ENCODE results near the gene SLC66A1. TPM values are rescaled to one million over a fixed set of nuclear protein-coding genes. Genes with fewer than 3 reads are reported as not detected.
"Not testable (repeated sequence)": the region's sequence is repeated elsewhere in the genome, so short reads cannot be mapped to it uniquely, and the experiment has no call there.

SLC66A1 gene, protein sequence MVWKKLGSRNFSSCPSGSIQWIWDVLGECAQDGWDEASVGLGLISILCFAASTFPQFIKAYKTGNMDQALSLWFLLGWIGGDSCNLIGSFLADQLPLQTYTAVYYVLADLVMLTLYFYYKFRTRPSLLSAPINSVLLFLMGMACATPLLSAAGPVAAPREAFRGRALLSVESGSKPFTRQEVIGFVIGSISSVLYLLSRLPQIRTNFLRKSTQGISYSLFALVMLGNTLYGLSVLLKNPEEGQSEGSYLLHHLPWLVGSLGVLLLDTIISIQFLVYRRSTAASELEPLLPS
- total RNA-seq (1 to 10 TPM; 2.3 to 3.7 TPM), total RNA-seq (0.40 to 12.4 (median 5.9) reads per million in 172 experiments)
- 4.3 TPM for polyA plus RNA-seq (2013, experiment 1 of 2)
- 6.7 TPM for polyA plus RNA-seq (2013, experiment 2 of 2)

DNA sequence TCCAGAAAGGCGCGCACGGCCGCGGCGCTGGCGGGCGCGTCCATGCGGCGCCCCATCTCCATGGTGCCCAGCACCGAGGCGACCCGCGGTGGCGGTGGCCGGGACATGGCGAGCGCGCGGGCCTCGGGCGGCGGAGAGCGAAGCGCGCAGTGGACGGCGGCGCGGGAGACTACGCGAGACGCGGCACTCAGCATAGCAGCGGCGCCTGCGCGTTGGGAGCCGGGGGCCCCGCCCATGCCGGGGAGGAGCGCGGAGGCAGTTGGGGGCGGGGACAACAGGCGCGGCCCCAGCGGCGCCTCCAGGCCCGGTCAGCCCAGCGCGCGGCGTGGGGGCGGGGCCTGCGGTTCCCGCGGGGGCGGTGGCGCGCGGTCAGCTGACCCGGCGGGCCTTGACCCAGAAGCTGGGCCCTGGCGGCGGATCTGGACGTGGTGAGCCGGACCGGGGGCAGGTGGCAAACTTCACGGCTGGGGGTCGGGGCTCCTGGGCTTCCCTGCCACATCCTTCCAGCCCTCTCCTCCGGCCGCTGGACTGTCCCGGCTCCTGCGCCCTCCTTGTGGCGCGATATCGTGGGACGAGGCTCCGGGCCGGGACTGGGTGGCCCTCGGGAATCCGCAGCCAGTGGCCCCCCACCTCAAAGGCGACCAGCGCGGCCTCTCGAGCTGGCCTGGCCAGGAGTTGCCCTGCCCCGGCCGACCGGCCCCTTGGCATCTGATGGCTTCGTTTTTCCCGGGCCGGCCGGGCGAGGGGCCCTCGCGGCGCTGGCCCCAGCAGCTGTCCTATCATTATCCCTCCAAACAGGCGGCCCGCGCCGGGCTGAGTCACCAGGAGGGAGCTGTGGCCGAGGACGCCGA, at the start of gene SLC66A1, which contains the start of gene AKR7A2:
Gene SLC66A1 (plus strand): TSS at position 396 of the 851 bp plus-strand sequence. CDS start 5,352 bp downstream, outside the sequence.
Gene AKR7A2 (minus strand): TSS at position 214 of the 851 bp plus-strand sequence. CDS start 20 bp downstream, at position 194.
- DNase-seq = peak; percentile 78 to 96 (median 87)
- peaks cover 19% of the 10 kb centered on the region for H3K36me3 Mint-ChIP-seq (ENCODE audit: low read depth)
- H3K9me3 Mint-ChIP-seq = no peaks in the 10 kb centered on the region
- H3K27ac ChIP-seq (ENCODE audit: low read depth in 1 of 2, low read length in 2 of 2) = peak within 1 kb of the TSS in 1 of 2 donors; percentile 22
- TF ChIP-seq CTCF (IDR thresholded peaks at IDR 0.05) = no peak
- H3K4me1 Mint-ChIP-seq (ENCODE audit: low read depth) = peaks cover 35% of the 10 kb centered on the region
- H3K9me3 ChIP-seq (ENCODE audit: control insufficient read depth in 1 of 2, insufficient read depth in 1 of 2, low read length in 2 of 2) = peaks cover 0 to 4% of the 10 kb centered on the region in 2 experiments
- H3K36me3 ChIP-seq (ENCODE audit: insufficient read depth, low read length) = peaks cover 17% of the 10 kb centered on the region
- no peaks in the 10 kb centered on the region for H3K27me3 Mint-ChIP-seq
- ChIA-PET CTCF (interaction anchor here (0.7 kb wide), 1 partner anchor 23 kb away, joined by 3 read pairs; no protein-coding TSS in a partner anchor), POLR2A (interaction anchor here (0.7 to 1.6 kb wide), 6 partner anchors 12 to 332 kb away, joined by 3 to 5 read pairs (median 3); partner anchors contain the start of gene NBL1)
- peak within 1 kb of the TSS; percentile 95 for H3K4me3 Mint-ChIP-seq
- intact Hi-C loops (cut with DNase I, micrococcal nuclease) = loop anchor here in 1 of 2 experiments (2.0 to 5.0 kb wide), 3 partner anchors 57 to 175 kb away; partner anchors contain the start of genes CAPZB and UBR4
- peaks cover 45% of the 10 kb centered on the region for H3K4me1 ChIP-seq (ENCODE audit: insufficient read depth, low read length)
- H3K4me3 ChIP-seq (ENCODE audit: low read length) = peak within 1 kb of the TSS; percentile 90
- peak within 1 kb of the TSS; percentile 55 for H3K27ac Mint-ChIP-seq
- H3K27me3 ChIP-seq (ENCODE audit: control insufficient read depth in 1 of 2, insufficient read depth in 2 of 2, low read length in 2 of 2) = no peaks in the 10 kb centered on the region
- ATAC-seq (ENCODE audit: poor library complexity) = peak; percentile 98

DNA sequence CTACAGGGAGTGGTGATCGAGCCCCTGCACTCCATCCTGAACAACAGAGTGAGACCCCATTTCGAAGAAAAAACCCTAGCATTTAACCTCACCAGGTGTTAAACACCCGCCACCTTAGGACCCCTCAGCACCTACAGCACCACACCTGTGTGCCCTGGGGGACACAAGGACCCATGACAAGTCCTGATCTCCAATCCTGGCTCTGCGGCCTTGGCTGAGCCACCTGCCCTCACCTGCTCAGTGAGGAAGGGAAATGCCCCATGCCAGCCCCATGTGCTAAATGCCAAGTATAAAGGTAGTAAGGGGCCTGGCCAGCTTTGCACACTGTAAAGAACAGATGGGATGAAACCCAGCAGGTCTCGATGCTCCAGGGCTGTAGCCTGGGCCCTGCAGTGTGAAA, 49.4 kb upstream of the SLC66A1 start:
- Mint-ChIP-seq H3K36me3 (ENCODE audit: low read depth) (peaks cover 22% of the 10 kb centered on the region), H3K4me1 (ENCODE audit: low read depth) (no peaks in the 10 kb centered on the region), H3K4me3 (no peak overlapping the region), H3K27me3 (no peaks in the 10 kb centered on the region), H3K27ac (no peak overlapping the region), H3K9me3 (no peaks in the 10 kb centered on the region)
- TF ChIP-seq CTCF (IDR thresholded peaks at IDR 0.05) = no peak
- no peak for DNase-seq
- H3K9me3 ChIP-seq (ENCODE audit: control insufficient read depth in 1 of 2, insufficient read depth in 1 of 2, low read length in 2 of 2) = no peaks in the 10 kb centered on the region
- POLR2A ChIA-PET = no interaction called here
- no peak overlapping the region for H3K4me3 ChIP-seq (ENCODE audit: low read length)
- ATAC-seq (ENCODE audit: poor library complexity) = no peak
- peaks cover 26% of the 10 kb centered on the region for H3K36me3 ChIP-seq (ENCODE audit: insufficient read depth, low read length)
- no peaks in the 10 kb centered on the region for H3K27me3 ChIP-seq (ENCODE audit: control insufficient read depth in 1 of 2, insufficient read depth in 2 of 2, low read length in 2 of 2)
- CTCF ChIA-PET = no interaction called here
- intact Hi-C loops (cut with DNase I, micrococcal nuclease) = no loop called here
- H3K27ac ChIP-seq (ENCODE audit: low read depth in 1 of 2, low read length in 2 of 2) = no peak overlapping the region
- no peaks in the 10 kb centered on the region for H3K4me1 ChIP-seq (ENCODE audit: insufficient read depth, low read length)

- H3K9me3 Mint-ChIP-seq = no peaks in the 10 kb centered on the region
- Histone ChIP-seq H3K27me3 (ENCODE audit: control insufficient read depth in 1 of 2, insufficient read depth in 2 of 2, low read length in 2 of 2) (peaks cover 5 to 10% of the 10 kb centered on the region in 2 experiments), H3K9me3 (ENCODE audit: control insufficient read depth in 1 of 2, insufficient read depth in 1 of 2, low read length in 2 of 2) (no peaks in the 10 kb centered on the region), H3K4me1 (ENCODE audit: insufficient read depth, low read length) (no peaks in the 10 kb centered on the region), H3K27ac (ENCODE audit: low read depth in 1 of 2, low read length in 2 of 2) (no peak overlapping the region), H3K4me3 (ENCODE audit: low read length) (no peak overlapping the region), H3K36me3 (ENCODE audit: insufficient read depth, low read length) (no peaks in the 10 kb centered on the region)
- TF ChIP-seq CTCF (IDR thresholded peaks at IDR 0.05) = no peak
- ChIA-PET CTCF (no interaction called here), POLR2A (no interaction called here)
- ATAC-seq (ENCODE audit: poor library complexity) (no peak), DNase-seq (no peak)
- H3K27me3 Mint-ChIP-seq = peaks cover 15% of the 10 kb centered on the region
- peaks cover 11% of the 10 kb centered on the region for H3K36me3 Mint-ChIP-seq (ENCODE audit: low read depth)
- intact Hi-C loops (cut with DNase I, micrococcal nuclease) = no loop called here
- H3K27ac Mint-ChIP-seq = no peak overlapping the region
- H3K4me3 Mint-ChIP-seq = no peak overlapping the region
- H3K4me1 Mint-ChIP-seq (ENCODE audit: low read depth) = no peaks in the 10 kb centered on the region
Measured at GRCh38 chr1:19268445-19268844, 43.7 kb upstream of the SLC66A1 start.

DNA sequence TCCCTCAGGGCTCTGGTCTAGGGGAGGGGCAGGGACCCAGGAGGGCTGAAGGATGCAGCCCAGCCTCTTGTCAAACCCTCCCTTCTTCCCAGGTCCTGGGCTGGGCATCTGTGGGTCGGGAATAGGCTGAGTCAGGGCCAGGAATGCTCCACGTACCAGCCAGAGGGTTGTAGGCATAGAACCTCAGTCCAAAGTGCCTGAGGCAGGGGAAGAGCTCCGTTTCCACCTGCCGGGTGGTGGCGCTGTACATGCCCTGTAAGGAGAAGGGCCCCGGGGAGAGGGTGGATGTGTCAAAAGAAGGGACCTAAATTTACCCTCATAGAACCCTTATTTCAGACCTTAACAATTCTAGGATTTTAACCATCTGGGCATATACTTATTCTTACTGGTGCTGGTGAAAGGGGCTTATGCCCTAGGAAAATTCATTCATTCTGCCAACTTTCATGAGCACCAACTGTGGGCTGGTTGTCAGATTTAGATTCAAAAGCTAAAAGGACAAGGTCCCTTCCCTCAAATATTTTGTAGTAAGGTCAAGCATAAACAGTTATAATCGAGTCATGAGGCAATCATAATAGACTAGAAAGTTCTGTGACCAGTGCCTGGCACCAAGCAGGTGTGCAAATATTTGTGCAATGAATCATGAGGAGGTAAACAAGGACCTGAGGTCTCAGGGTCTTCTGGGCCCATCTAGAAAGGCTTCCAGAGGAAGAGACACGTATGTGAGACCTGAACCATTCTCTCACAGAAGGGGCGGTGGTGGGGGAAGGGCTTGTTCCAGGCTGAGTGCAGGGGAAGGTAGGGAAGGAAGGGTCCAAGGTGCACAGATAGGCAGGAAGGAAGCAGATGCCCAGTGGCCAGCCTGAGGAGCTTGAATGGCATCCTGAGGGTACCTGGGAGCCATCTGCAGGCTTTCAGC, 42.4 kb upstream of the SLC66A1 start:
- Mint-ChIP-seq H3K27me3 (peaks cover 20% of the 10 kb centered on the region), H3K36me3 (ENCODE audit: low read depth) (peaks cover 12% of the 10 kb centered on the region)
- peaks cover 12 to 19% of the 10 kb centered on the region in 2 experiments for H3K27me3 ChIP-seq (ENCODE audit: control insufficient read depth in 1 of 2, insufficient read depth in 2 of 2, low read length in 2 of 2)
- H3K36me3 ChIP-seq (ENCODE audit: insufficient read depth, low read length); H3K4me3 ChIP-seq (ENCODE audit: low read length); CTCF ChIA-PET; DNase-seq; H3K9me3 ChIP-seq (ENCODE audit: control insufficient read depth in 1 of 2, insufficient read depth in 1 of 2, low read length in 2 of 2); ATAC-seq (ENCODE audit: poor library complexity); H3K27ac ChIP-seq (ENCODE audit: low read depth in 1 of 2, low read length in 2 of 2); H3K4me1 ChIP-seq (ENCODE audit: insufficient read depth, low read length); H3K4me1 Mint-ChIP-seq (ENCODE audit: low read depth); intact Hi-C loops (cut with DNase I, micrococcal nuclease); H3K27ac Mint-ChIP-seq; POLR2A ChIA-PET; H3K9me3 Mint-ChIP-seq; H3K4me3 Mint-ChIP-seq: not testable (repeated sequence)
